Naive thymus-derived CD8-positive, alpha-beta T cell (primary cell): ENCODE measurements around the gene BHLHA9. TPM values are rescaled to one million over a fixed set of nuclear protein-coding genes. Genes with fewer than 3 reads are reported as not detected.
"Not testable (repeated sequence)": the region's sequence is repeated elsewhere in the genome, so short reads cannot be mapped to it uniquely, and the experiment has no call there.

ENCODE experiments used
- ATAC-seq, 2 donors: fragments of 150-1000 bp; cut with Tn5 transposase in 1 of 2; sonication (Bioruptor Pico), chemical (Tn5 transposase) in 1 of 2; 1 replicate in 1 of 2; 2 replicates in 1 of 2; pipeline ENCODE4 v1.10.0; 2021; ENCODE audit warnings: mild to moderate bottlenecking in 2 of 2, moderate library complexity in 2 of 2
- POLR2A ChIA-PET: fragments of 350-600 bp; sonication (Branson Sonifier 250); formaldehyde crosslinking; loops from one replicate; lab custom pipeline; 2021; ENCODE audit warnings: antibody characterized with exemption; lab: Charles Lee
- DNase-seq, 10 donors: peaks; one replicate each; pipeline versions ENCODE4 v3.0.0 to v3.0.0-alpha.2; 2020 to 2022
- H3K27ac Mint-ChIP-seq, 10 donors: one replicate each; pipeline ENCODE4 v1.8.0; 2020 to 2022; ENCODE audit warnings: mild to moderate bottlenecking in 10 of 10, mixed read lengths in 10 of 10, moderate library complexity in 4 of 10, inconsistent platforms in 1 of 10
- H3K27me3 Mint-ChIP-seq, 5 donors: one replicate each; pipeline ENCODE4 v1.8.0; 2021 to 2022; ENCODE audit warnings: mixed read lengths in 5 of 5
- H3K36me3 Mint-ChIP-seq, 3 donors: one replicate each; pipeline ENCODE4 v1.8.0; 2020 to 2022; ENCODE audit warnings: mixed read lengths in 3 of 3, mild to moderate bottlenecking in 2 of 3, inconsistent platforms in 1 of 3
- H3K4me1 Mint-ChIP-seq, 4 donors: one replicate each; pipeline ENCODE4 v1.8.0; 2021 to 2022; ENCODE audit warnings: mixed read lengths in 4 of 4
- H3K4me3 Mint-ChIP-seq, 10 donors: one replicate each; pipeline ENCODE4 v1.8.0; 2020 to 2022; ENCODE audit warnings: mild to moderate bottlenecking in 10 of 10, mixed read lengths in 10 of 10, moderate library complexity in 6 of 10, inconsistent platforms in 1 of 10
- H3K9me3 Mint-ChIP-seq, 9 donors: one replicate each; pipeline ENCODE4 v1.8.0; 2020 to 2022; ENCODE audit warnings: mixed read lengths in 9 of 9, mild to moderate bottlenecking in 3 of 9, inconsistent platforms in 1 of 9, moderate library complexity in 1 of 9
- polyA plus RNA-seq, 3 donors: library from polyadenylated mRNA; unstranded; fragments of 300-500 nt; fragmentation: Illumina TruSeq; gene quantifications; one replicate each; pipeline ENCODE4 v1.2.3, GENCODE V29; 2021
- total RNA-seq, 8 experiments: library from RNA in 2 of 8; stranded (reverse) in 2 of 8; gene quantifications; one replicate each; pipeline ENCODE4 v1.2.3 and lab custom pipeline; 2021 to 2026

The BHLHA9 gene
- total and polyA plus RNA-seq, 5 experiments from 2014 or later, result not detected

DNA sequence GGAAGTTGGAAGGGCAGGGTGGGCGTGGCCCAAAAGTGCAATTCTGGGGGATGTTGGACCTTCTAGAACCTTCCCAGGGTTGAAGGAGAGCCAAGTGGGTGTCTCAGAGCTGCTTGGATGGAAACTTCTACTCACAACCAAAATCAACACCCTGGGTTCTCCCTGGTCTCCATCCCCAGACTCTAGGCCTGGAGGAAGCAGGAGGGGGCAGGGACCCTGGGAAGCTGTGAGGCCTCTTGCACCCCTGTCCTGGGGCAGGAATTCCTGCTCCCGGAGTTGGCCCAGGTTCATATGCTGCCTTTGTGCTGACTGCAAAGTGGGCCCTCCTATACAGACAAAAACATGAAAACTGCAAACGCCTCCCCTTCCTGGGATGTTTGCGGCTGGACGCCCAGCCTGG lies 34.3 kb downstream of the BHLHA9 start:
- POLR2A ChIA-PET, result no interaction called here
- no peak for DNase-seq
- peaks cover 8 to 72% (median 29%) of the 10 kb centered on the region in 5 donors for H3K27me3 Mint-ChIP-seq
- H3K36me3 Mint-ChIP-seq, result no peaks in the 10 kb centered on the region
- no peak for ATAC-seq
- H3K27ac Mint-ChIP-seq, result no peak overlapping the region
- H3K4me1 Mint-ChIP-seq, result no peaks in the 10 kb centered on the region
- no peaks in the 10 kb centered on the region for H3K9me3 Mint-ChIP-seq
- no peak overlapping the region for H3K4me3 Mint-ChIP-seq

DNA sequence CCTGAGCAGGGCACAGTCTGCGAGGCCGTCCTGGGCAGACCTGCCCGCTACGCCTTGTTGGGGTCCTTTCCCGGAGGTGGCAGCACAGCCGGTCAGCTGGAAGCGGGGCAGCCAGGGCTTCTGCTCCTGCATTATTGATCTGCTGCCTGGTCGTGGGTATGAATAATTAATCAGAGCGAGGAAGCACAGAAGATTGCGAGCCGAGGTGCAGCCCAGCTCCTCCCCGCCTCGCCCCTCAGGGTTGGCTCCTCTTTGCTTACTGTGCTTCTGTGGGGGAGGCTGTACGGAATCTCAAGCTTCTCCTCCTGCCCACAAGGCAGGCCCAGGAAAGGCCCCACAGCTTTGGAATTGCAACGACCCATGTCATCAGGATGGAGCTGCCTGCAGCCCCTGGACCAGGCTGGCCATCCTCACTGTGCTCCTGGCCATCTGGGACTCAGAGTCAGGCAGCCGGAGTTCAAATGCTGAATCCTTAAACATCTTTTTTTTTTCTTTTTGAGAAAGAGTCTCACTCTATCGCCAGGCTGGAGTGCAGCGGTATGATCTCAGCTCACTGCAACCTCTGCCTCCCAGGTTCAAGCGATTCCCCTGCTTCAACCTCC lies 34.8 kb downstream of the BHLHA9 start:
- Mint-ChIP-seq H3K27me3 (peaks cover 7 to 66% (median 27%) of the 10 kb centered on the region in 5 donors), H3K9me3 (no peaks in the 10 kb centered on the region), H3K4me1 (no peaks in the 10 kb centered on the region), H3K36me3 (no peaks in the 10 kb centered on the region), H3K27ac (no peak overlapping the region), H3K4me3 (no peak overlapping the region)
- DNase-seq (no peak), ATAC-seq (no peak)
- POLR2A ChIA-PET, result no interaction called here

DNA sequence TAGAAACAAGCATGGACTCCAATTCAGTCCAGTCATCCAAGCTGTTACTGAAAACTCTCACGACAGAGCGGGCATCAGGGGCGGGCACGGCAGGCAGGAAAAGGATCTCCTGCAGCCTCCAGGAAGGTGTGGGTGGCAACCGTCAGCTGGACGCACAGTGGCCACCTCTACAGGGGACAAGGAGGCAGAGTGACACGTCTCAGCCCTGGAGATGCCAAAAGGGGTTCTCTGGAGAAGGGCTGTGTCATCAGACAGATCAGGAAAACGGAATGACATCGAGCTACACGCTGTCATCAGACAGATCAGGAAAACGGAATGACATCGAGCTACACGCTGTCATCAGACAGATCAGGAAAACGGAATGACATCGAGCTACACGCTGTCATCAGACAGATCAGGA lies 37.6 kb downstream of the BHLHA9 start:
- DNase-seq, H3K4me3 Mint-ChIP-seq, H3K9me3 Mint-ChIP-seq, H3K36me3 Mint-ChIP-seq, H3K4me1 Mint-ChIP-seq, POLR2A ChIA-PET, ATAC-seq, H3K27ac Mint-ChIP-seq: not testable (repeated sequence)
- H3K27me3 Mint-ChIP-seq, result peaks cover 2 to 50% (median 22%) of the 10 kb centered on the region in 5 donors

DNA sequence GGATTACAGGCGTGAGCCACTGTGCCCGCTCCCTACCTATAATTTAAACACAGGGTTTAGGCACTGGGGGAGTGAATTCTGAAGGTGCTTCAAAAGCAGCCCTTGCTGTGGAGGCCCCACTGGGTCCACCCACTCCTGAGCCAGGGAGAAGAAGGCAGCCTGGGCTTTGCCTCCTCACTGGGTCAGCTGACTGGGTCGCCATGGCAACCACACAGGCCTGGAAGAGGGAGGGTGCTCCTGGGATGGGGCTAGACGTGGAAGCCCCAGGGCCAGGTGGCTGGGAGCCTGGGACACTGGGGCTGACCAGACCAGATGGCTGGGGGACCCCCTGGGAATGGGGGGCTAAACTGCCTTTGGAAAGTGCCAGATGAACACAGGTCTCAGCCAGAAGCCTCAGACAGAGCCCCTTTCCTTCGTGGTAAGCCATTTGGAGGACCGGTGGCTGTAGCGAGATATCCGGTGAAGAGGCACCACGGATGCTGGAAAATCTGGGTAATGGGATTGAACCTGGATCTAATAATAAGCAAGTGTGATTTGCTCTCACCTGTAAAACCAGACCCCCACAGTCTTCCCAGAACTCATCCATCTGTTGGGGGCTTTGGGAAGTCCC lies 42.1 kb downstream of the BHLHA9 start:
- DNase-seq (no peak), ATAC-seq (no peak)
- Mint-ChIP-seq H3K36me3 (no peaks in the 10 kb centered on the region), H3K4me3 (no peak overlapping the region), H3K27ac (no peak overlapping the region), H3K27me3 (peaks cover 7 to 35% (median 15%) of the 10 kb centered on the region in 5 donors), H3K4me1 (peaks cover 0 to 3% (median 0%) of the 10 kb centered on the region in 4 donors), H3K9me3 (peaks cover 0 to 2% (median 0%) of the 10 kb centered on the region in 9 donors)
- POLR2A ChIA-PET, result no interaction called here

DNA sequence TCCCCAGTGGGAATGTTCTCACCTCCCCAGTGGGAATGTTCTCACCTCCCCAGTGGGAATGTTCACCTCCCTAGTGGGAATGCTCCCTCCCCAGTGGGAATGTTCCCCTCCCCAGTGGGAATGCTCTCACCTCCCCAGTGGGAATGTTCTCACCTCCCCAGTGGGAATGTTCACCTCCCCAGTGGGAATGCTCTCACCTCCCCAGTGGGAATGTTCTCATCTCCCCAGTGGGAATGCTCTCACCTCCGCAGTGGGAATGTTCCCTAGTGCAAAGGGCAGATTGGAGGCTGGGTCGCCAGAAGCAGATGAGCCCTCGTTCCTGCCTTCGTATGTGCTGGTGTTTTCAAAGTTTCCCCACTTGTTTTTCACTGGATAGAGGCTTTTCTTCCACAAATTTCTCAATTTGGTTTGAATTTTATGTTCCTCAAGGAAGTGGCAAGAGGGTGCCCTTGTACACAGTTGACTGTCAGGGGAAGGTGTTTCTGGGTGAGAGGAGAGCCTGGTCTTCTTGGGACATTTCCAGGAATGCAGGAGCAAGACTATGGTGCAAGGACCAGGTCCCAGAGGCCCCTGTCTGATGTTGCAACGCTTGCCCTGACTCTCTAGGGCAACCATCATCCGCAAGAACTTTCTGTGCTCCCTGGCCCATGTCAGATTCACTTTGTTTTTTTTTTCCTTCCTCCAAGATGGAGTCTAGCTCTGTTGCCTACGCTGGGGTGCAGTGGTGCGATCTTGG lies 43.2 kb downstream of the BHLHA9 start:
- ATAC-seq (no peak), DNase-seq (no peak)
- POLR2A ChIA-PET, result no interaction called here
- Mint-ChIP-seq H3K4me1 (peaks cover 0 to 3% (median 0%) of the 10 kb centered on the region in 4 donors), H3K9me3 (peaks cover 0 to 2% (median 0%) of the 10 kb centered on the region in 9 donors), H3K27ac (no peak overlapping the region), H3K4me3 (no peak overlapping the region), H3K36me3 (no peaks in the 10 kb centered on the region), H3K27me3 (peaks cover 7 to 34% (median 10%) of the 10 kb centered on the region in 5 donors)

DNA sequence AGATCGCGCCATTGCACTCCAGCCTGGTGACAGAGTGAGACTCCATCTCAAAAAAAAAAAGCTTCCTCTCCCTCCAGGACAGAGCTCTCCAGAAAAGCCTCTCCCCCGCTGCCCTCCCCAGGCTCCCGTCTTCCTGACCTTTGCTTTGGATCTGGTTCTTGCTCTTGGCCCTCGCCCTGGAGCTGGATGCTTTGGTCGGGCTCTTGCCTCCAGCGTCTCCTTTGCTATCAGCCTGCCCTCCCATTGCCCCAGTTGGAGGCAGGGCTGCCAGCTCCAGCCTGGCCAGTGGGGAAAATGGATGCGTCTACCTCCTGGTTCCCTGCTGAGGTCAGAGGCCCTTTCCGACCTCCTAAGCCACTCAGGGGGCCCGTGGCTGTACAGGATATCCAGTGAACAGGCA lies 45.2 kb downstream of the BHLHA9 start:
- ATAC-seq, result no peak
- H3K36me3 Mint-ChIP-seq, result no peaks in the 10 kb centered on the region
- POLR2A ChIA-PET, result no interaction called here
- no peak overlapping the region for H3K27ac Mint-ChIP-seq
- H3K27me3 Mint-ChIP-seq, result peaks cover 9 to 48% (median 16%) of the 10 kb centered on the region in 5 donors
- DNase-seq, result no peak
- H3K4me3 Mint-ChIP-seq, result no peak overlapping the region
- peaks cover 0 to 2% (median 0%) of the 10 kb centered on the region in 9 donors for H3K9me3 Mint-ChIP-seq
- H3K4me1 Mint-ChIP-seq, result peaks cover 0 to 3% (median 0%) of the 10 kb centered on the region in 4 donors

DNA sequence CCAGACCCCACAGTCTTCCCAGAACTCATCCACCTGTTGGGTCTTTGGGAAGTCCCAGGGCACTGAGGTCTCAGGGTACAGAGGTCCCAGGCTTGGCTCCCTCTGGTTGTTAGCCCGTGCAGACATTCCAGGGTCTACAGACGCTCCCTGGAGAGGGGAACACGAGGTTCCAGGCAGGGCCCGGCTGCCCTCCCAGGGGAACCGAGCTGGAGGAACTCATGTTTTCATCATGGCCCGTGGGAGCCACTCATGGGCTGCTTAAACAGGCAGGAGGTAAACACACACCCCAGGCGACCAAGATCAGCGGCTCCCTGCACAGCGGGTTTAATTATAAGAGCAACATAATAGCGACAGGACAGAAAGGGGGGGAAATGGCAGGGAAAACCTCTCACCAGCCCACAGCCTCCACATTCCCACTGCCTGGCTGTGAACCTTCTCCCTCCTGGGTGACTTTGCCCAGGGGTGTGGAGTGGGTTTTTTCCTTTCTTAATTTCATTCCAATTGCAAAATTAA lies 45.7 kb downstream of the BHLHA9 start:
- POLR2A ChIA-PET, result no interaction called here
- peaks cover 13 to 54% (median 17%) of the 10 kb centered on the region in 5 donors for H3K27me3 Mint-ChIP-seq
- no peak overlapping the region for H3K4me3 Mint-ChIP-seq
- H3K27ac Mint-ChIP-seq, result no peak overlapping the region
- no peak for ATAC-seq
- H3K4me1 Mint-ChIP-seq, result peaks cover 0 to 3% (median 0%) of the 10 kb centered on the region in 4 donors
- H3K9me3 Mint-ChIP-seq, result peaks cover 0 to 2% (median 0%) of the 10 kb centered on the region in 9 donors
- no peak for DNase-seq
- no peaks in the 10 kb centered on the region for H3K36me3 Mint-ChIP-seq

Other genes with a start within 250 kb of the BHLHA9 start
- 100 to 1,000 TPM; 118 to 120 TPM for gene ABR, start 90.5 kb upstream of the BHLHA9 start, total RNA-seq
- 10 to 100 TPM in 1 of 3 donors, 1 to 10 TPM in 2; 8.6 to 13.0 (median 8.7) TPM for gene ABR, start 90.5 kb upstream of the BHLHA9 start, polyA plus RNA-seq
- not detected for gene TRARG1, start 9.2 kb downstream of the BHLHA9 start, total RNA-seq
- gene TRARG1, start 9.2 kb downstream of the BHLHA9 start, polyA plus RNA-seq, result under 1 TPM in 1 of 3 donors, not detected in 2; 0.14 TPM
- 100 to 1,000 TPM; 114 to 122 TPM for gene YWHAE, start 129.8 kb downstream of the BHLHA9 start, total RNA-seq
- gene YWHAE, start 129.8 kb downstream of the BHLHA9 start, polyA plus RNA-seq, result 10 to 100 TPM; 28.3 to 34.2 (median 34.0) TPM
- 10 to 100 TPM; 22.0 to 27.6 TPM for gene CRK, start 185.8 kb downstream of the BHLHA9 start, total RNA-seq
- gene CRK, start 185.8 kb downstream of the BHLHA9 start, polyA plus RNA-seq, result 10 to 100 TPM; 18.8 to 24.8 (median 19.9) TPM
- gene MYO1C, start 222.2 kb downstream of the BHLHA9 start, total RNA-seq, result 10 to 100 TPM; 15.4 to 18.0 TPM
- 1 to 10 TPM; 1.3 to 1.5 (median 1.3) TPM for gene MYO1C, start 222.2 kb downstream of the BHLHA9 start, polyA plus RNA-seq
- gene INPP5K, start 246.2 kb downstream of the BHLHA9 start, total RNA-seq, result 10 to 100 TPM; 92.3 to 93.8 TPM
- 10 to 100 TPM; 62.0 to 75.4 (median 70.5) TPM for gene INPP5K, start 246.2 kb downstream of the BHLHA9 start, polyA plus RNA-seq